Breast epithelium (tissue), 3 donors: ENCODE data around the gene LGALS7.

Source experiments
- POLR2A ChIP-seq: fragments of 450-650 bp; IDR thresholded peaks from one replicate; pipeline ENCODE4 v1.6.1; 2016; ENCODE audit warnings: antibody characterized with exemption, mild to moderate bottlenecking, moderate library complexity
- POLR2AphosphoS5 ChIP-seq, 3 donors: sonication (generic); formaldehyde crosslinking; IDR thresholded peaks; one replicate each; pipeline ENCODE4 v1.6.1; 2017; ENCODE audit warnings: antibody characterized with exemption in 3 of 3
- TF ChIP-seq, protein P1 (sequence below), 3 donors: fragments of 450-650 bp; IDR thresholded peaks; one replicate each; pipeline ENCODE4 v1.5.1; 2016 to 2017; ENCODE audit warnings: antibody characterized with exemption in 3 of 3, mild to moderate bottlenecking in 3 of 3, moderate library complexity in 3 of 3

- TF ChIP-seq POLR2AphosphoS5 (IDR thresholded peaks at IDR 0.05) = no peak
- TF ChIP-seq, protein P1, sequence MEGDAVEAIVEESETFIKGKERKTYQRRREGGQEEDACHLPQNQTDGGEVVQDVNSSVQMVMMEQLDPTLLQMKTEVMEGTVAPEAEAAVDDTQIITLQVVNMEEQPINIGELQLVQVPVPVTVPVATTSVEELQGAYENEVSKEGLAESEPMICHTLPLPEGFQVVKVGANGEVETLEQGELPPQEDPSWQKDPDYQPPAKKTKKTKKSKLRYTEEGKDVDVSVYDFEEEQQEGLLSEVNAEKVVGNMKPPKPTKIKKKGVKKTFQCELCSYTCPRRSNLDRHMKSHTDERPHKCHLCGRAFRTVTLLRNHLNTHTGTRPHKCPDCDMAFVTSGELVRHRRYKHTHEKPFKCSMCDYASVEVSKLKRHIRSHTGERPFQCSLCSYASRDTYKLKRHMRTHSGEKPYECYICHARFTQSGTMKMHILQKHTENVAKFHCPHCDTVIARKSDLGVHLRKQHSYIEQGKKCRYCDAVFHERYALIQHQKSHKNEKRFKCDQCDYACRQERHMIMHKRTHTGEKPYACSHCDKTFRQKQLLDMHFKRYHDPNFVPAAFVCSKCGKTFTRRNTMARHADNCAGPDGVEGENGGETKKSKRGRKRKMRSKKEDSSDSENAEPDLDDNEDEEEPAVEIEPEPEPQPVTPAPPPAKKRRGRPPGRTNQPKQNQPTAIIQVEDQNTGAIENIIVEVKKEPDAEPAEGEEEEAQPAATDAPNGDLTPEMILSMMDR (IDR thresholded peaks at IDR 0.05) = no peak
- TF ChIP-seq POLR2A = no peak
Observed at GRCh38 chr19:38803543-38803942, 30.2 kb upstream of the LGALS7 start.
